HEK293 (cell line): Measurements from ENCODE around the gene PIK3R6.

Experiments
- CTCF ChIP-seq: fragments of 450-650 bp; formaldehyde crosslinking; IDR thresholded peaks from 2 replicates; pipeline ENCODE4 v1.5.1; 2016; ENCODE audit warnings: missing biosample characterization, missing genetic modification characterization
- PATZ1 ChIP-seq: fragments of 450-650 bp; formaldehyde crosslinking; IDR thresholded peaks from 2 replicates; pipeline ENCODE4 v1.5.1; 2016; ENCODE audit warnings: missing biosample characterization, missing genetic modification characterization
- TRIM28 ChIP-seq: IDR thresholded peaks from 2 replicates; pipeline ENCODE4 v1.6.1; 2011; ENCODE audit warnings: low read length, control low read depth, borderline replicate concordance
- YY1 ChIP-seq: fragments of 450-650 bp; formaldehyde crosslinking; IDR thresholded peaks from 2 replicates; pipeline ENCODE4 v1.5.1; 2018; ENCODE audit warnings: missing biosample characterization, missing genetic modification characterization
- ZBTB17 ChIP-seq: fragments of 450-650 bp; formaldehyde crosslinking; IDR thresholded peaks from 2 replicates; pipeline ENCODE4 v1.5.1; 2016; ENCODE audit warnings: missing biosample characterization, missing genetic modification characterization
- ZBTB26 ChIP-seq: fragments of 450-650 bp; formaldehyde crosslinking; optimal IDR thresholded peaks from 2 replicates; pipeline ENCODE3; 2016; ENCODE audit warnings: missing biosample characterization, mild to moderate bottlenecking, missing genetic modification characterization
- ZNF239 ChIP-seq: fragments of 450-650 bp; formaldehyde crosslinking; IDR thresholded peaks from 2 replicates; pipeline ENCODE4 v1.5.1; 2016; ENCODE audit warnings: missing biosample characterization, missing genetic modification characterization
- ZNF558 ChIP-seq: fragments of 450-650 bp; formaldehyde crosslinking; IDR thresholded peaks from 2 replicates; pipeline ENCODE4 v1.5.1; 2016; ENCODE audit warnings: missing biosample characterization, missing genetic modification characterization

- no peak for TF ChIP-seq ZBTB26 (tag by site-specific recombination)
- no peak for TF ChIP-seq CTCF
- TF ChIP-seq ZNF558 (tag by site-specific recombination): no peak
- TF ChIP-seq ZBTB17 (tag by site-specific recombination): no peak
- no peak for TF ChIP-seq TRIM28
- TF ChIP-seq ZNF239 (tag by site-specific recombination): no peak
- TF ChIP-seq YY1 (tag by site-specific recombination): no peak
- no peak for TF ChIP-seq PATZ1 (tag by site-specific recombination)
These were observed 4.7 kb upstream of the PIK3R6 start for GRCh38 chr17:8872036-8872704.
